NOMO-1 treated with dmso at 0.1 percent for 144 hours (cell line): Measurements from ENCODE around the gene IL33.

Experiments used
- DNase-seq: peaks from one replicate; lab custom pipeline; 2025; ENCODE audit not compliant: unreplicated experiment; lab: John Stamatoyannopoulos, UW

The IL33 gene

DNA sequence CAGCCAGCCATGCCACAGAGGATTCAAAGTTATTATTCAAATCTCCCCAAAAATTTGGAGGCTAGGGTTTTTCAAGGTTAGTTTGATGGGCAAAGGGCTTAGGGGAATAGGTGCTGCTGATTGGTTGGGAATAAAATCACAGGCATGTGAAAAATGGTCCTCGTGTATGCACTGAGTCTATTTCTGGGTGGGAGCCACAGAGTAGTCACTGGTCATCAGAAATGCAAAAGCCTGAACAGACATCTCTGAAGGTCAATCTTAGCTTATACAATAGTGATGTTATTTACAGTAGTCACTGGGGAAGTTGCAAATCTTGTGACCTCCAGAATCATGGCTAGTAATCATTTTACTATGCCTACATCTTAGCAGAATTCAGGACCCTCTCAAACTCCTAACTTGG, 1.3 kb downstream of the IL33 start:
- no peak for DNase-seq

DNA sequence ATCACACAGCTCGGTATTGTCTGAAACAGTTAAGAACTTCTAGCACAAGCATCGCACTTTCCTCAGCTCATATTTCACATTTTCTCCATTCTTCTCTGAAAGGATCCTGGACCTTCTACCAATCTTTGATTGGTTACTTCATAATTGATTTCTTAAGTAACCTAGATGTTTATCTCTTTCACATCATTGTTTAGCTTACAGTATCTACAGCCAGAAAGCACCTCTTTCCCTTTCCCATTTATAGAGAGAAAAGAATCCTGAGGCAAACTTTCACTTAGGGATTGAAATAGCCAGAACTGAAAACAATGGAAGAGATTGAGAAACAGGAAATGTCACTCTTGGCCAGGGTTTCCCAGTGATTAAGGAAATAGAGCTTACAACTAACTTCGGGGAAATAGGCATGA, 2.5 kb downstream of the IL33 start:
- DNase-seq, result no peak

DNA sequence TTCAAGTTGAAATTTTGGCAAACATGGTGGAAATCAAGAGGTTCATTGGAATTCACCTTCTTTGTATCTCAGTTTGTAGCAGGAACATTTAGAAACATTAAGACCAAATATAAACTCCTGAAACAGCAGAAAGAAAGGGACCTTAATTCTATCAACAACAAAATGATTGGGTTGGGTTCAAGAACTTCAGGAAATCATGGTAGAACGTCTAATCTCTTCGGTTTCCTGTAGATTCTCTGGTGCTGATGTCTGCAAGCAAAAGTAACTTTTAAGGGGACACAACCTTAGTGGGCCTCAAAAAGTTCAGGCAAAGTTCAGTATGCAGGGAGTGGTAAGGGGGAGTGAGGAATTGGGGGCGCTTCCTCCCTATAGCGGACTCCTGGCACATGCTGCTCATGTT, 3.4 kb downstream of the IL33 start:
- DNase-seq, result no peak

DNA sequence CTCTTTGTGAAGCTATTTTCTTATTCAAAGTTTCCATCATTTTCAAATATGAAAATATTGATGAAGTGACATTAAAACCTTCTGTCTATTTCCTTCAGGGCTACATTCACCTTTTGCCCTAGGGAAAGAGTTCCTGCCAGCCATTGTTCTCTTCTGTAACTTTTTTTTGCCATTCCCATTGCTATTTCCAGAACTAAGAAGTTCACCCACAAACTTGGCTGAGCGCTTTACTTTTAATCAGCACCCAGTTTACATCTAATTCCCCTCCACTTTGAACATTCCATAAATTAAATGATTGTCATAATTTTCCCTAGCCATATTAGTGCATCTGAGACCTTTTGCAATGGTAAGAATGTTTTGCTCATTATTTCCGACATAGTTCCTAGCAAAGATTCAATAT, 4.4 kb downstream of the IL33 start:
- no peak for DNase-seq

DNA sequence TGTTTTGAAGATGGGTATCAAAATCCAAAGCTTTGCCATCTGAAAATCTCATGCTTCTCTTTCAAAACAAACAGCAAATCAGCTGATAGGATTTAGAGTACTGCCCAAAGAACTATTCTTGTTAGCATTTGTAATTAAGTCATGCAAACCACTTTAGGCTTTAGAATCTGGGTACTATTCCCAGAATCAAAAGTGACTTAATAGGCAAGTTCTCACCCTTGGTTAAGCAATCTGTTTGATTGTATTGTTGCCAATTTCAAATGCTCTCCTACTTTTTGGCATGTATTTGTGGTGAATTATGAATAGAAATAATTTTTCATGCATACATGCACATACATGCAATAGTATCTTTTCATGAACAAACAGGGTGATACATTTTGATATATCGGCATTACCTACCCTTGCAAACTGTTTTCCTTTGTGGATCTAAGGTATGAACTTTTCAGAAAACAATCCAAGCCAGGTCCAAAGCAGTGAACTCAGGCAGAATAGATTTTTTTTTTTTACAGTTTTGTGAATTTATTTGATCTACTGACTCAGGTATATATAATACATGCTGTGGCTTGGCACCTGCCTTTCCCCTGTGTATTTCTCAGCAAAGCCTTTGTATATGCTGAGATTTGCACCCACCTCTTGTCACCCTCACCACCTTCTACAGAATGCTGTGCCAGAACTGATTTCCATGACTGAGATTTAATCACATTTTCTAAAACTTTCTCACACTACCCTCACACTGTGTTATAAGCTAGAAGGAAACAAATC, 9.0 kb downstream of the IL33 start:
- no peak for DNase-seq

DNA sequence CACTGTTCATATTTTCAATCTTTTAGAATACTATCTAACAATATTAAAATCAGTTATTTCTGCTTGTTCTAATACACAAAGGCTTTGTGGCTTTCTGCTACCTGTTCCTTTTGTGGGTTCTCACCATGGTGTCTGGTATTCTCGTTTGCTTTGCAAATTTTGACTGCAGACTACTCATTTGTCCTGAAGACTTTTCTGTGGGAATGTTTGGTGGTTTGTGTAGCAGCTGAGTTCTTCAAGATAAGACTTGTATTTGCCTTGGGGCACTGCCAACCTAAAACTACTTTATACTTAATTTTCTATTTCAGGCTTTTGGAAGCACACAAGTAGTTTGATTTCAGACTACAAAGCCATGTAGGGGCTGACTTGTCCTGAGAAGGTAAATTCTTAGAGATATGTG, 11.1 kb downstream of the IL33 start:
- no peak for DNase-seq

DNA sequence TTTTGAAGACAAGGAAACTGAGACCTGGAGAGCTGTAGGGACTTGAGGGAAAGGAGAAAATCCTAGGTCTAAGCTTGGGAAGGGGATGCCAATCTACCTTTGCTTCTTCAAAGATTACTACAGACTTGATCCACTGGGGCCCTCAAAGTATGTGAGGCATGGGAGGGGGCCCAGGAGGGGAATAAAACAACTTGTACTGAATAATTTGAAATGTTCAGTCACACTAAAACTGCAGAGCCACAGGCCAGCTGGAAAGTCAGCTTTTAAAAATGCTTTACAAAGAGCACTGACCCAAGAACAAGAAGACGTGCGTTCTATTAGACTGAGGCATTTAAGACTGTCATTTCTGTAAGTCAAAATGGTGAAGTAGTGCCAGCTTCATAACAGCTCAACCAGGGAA, 13.6 kb downstream of the IL33 start:
- DNase-seq, result no peak

DNA sequence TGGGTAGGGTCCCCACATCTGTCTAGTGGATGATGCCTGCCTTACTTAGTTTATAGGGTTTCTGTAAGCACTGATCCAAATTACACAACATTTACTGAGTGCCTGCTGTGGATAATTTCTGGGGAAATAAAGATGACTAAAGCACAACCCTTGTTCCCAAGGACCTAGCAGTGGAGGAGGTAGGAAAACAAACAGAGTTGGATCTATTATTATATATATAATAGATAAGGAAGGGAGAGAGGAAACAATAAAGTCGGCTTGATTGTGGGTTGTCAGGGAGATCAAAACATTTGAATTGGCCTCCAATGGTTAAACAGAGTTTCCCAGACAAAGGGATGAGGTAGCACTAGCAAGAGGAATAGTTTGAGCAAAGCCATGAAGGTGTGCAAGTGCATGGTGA, 14.0 kb downstream of the IL33 start:
- DNase-seq, result no peak

DNA sequence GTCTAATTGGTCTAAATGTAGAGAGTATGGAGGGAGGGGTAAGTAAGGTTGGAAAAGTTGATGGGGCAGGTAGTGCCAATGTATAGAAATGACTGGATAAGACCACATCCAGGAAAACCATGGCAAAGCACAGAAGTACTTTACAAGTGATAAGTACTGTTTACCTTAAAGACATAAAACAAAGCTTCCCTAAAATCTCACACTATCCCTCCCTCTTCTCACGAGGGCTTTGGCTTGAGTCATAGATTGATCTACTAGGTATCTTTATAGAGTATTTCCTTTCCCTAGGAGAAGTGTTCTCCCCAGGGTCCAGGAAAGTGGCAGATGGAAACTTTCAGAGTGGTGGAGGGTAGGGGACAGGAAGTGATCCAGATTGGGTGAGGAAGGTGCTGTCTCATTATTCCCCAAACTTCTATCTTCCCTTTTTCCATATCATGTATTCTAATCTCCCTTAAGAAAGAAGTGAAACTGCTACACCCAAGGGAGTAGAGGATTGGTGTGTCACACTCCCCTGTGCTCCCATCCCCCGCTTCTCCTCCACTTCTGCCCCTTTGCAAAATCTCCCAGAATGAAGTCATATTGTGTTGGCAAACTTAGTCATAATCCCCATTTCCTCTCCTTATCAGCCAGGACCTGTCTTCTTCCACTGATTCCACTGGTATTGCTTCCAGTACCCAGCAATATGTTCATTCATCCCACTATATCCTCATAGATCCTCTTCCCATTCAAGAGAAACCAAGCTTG, 14.6 kb downstream of the IL33 start:
- no peak for DNase-seq

DNA sequence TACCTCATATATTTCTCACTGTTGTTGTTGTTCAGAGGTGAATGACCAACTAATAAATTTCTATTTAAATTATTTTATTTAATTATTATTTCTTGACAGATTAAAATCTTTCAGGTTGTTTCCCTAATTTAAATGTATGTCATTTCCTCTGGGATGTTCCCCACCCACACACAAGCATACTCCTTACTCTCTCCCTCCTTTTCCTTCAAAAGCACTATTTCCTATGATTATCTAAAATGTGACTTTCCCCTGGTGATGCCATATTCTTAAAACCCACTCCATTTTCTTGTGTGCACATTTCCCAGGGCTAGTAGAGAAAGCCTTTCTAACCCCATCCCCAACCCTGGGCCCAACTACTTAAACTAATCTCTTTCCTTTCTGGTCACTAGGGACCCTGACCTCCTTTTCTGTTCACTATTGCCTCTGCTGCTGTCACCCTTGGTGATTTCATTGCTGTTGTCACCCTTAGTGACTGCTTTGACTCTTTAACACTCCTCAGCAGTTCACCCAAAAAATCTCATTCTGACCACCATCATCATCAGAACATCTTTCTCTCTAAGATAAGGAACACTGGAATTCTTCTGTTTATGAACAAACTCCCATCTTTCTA, 16.8 kb downstream of the IL33 start:
- no peak for DNase-seq

DNA sequence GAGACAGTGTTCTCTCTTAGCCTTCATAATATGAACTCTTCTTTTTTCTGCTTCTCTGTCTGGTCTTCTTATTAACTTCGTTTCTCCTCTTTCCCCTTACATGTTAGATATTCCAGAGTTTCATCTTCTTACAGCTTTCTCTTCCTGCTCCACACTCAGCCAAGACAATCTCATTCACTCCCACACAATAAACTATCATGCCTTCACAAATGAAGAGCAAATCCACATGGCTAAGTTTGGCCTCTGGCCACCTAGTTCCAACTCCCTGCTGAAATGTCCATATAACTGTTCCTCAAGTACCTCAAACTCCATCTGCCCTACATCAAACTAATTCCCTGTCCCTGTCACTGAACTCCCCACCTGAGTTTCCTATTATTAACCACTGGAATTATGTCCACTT, 18.4 kb downstream of the IL33 start:
- DNase-seq, result no peak

DNA sequence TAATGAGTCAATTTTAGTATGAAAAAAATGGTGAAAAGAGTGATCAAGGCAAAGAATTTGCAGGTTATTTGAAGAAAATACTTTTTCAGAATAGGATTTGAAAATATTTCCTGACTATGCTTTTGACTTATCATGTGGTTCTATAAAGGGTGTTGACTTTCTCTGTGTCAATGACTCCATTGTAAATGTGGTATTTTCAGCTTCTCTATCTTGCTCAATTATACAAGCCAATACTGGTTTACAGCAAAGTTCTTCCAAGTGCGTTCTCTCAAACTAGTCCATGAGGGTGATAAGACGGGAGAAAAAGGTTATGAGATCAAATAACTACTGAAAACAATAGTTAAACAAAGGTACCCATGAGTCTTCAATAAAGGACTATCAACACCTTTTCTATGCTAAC, 21.7 kb downstream of the IL33 start:
- DNase-seq, result no peak

DNA sequence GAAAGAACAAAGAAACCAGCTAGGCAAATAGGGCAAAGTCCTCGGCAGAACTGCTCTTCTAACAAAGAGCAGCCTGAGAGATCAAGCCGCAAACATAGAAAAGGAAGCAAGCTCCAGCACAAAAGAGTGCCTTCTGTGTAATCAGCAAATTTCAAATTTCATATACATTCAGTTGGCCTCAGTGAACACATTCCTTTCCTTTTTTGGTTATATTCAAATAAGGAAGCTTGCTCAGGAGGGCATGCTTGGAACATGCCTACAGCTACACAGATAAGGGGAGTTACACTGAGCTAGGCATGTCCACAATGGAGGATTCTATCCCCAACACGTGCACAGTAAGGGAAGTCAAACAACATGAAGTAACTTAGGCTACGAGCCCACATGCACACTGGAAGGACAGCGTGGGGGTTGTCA, 23.4 kb downstream of the IL33 start:
- DNase-seq, result no peak

DNA sequence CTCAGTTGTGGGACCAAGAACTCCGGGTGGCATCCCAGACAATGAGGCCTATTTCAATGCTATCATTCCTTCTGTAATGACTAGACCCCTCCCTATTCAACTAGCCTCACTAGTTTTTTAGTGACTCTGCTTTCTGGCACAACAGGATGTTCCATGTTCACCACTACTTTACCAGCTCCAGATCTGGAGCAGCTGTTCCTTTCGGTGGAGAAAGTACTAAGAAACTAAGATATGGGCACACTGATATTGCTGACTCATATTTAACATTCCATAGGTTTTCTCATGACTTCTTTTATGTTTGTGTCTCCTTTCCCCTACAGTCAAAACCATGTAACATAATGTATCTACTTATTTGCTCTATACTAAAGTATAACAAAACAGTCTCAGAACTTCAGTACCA, 24.1 kb downstream of the IL33 start:
- DNase-seq, result no peak

DNA sequence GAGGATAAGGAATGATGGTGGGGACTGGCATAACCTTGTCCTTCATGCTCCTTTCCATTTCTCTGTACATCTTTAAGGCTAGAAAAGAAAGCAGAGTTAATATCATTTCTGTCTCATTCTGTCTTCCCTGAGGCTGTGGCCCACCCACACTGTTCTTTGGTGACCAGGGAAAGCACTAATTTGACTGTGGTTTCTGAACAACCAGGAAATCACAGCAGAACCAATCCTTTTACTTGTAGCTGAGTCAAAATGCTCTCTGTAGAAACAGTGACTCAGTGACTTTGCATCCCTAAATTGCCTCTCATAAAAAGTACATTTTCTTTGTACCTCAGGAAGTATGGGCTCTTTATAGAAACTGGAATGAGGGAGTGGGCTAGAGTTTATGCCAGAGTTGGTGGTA, 28.1 kb downstream of the IL33 start:
- no peak for DNase-seq

DNA sequence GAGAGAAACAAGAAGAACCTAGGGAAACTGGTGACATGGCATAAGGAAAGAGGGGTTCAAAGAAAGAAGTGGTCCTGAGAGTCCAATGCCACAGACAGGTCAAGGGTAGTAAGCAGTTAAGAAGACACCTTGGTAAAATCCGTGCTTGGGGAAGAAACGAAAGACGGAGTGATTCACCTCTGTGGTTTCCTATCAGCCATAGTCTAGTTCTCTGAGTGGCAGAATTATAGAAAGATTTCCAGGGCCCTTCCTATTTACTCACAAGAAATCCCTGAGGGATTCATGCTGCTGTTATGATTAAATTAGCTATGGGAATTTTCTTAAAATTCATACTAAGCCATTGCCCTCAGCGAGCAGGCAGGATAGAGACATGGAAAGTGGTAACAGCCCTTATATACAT, 31.7 kb downstream of the IL33 start:
- no peak for DNase-seq

DNA sequence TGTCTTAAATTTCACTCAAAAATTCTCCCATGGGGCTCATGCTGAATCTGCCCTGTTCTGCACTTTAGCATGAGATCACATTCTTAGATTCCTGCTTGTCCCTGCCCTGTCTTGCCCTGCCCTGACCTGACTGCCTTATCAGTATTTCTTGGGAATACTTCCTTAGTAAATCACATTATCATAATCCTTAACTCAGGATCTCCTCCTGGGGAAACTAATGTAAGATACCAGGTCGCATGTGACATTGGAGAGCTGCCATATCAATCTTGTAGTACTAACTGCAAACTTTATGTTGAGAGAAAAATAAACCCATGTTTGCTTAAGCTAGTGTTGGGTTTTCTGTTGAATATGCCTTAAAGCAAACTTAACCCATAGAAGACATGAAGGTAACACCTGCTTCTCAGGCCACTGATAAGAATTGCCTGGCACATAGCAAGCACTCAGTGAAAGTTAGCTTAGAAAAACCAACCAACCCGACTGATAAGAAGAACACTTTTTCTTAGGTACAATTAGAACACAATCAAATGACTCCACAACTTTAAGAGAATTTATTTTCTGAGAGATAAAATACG, 53.3 kb downstream of the IL33 start:
- DNase-seq, result no peak

DNA sequence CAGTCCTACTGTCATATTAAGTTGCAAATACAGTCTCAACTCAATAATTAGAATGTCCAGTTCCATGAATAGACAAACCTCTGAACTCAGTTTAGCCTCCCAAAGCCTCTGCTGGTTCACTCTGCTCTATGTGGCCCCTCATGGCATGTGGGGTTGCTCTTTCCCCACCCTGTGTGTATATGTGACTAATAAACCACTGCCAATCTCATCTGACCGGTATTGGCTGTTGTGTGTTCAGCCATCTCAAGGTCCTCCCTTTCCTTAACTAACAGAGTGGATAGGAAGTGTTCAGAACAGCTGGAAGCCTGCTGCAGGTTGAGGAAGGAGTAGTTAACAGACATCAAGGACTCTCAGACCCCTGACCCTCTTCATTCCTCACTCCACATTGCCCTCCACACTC, 55.3 kb downstream of the IL33 start:
- DNase-seq, result no peak

DNA sequence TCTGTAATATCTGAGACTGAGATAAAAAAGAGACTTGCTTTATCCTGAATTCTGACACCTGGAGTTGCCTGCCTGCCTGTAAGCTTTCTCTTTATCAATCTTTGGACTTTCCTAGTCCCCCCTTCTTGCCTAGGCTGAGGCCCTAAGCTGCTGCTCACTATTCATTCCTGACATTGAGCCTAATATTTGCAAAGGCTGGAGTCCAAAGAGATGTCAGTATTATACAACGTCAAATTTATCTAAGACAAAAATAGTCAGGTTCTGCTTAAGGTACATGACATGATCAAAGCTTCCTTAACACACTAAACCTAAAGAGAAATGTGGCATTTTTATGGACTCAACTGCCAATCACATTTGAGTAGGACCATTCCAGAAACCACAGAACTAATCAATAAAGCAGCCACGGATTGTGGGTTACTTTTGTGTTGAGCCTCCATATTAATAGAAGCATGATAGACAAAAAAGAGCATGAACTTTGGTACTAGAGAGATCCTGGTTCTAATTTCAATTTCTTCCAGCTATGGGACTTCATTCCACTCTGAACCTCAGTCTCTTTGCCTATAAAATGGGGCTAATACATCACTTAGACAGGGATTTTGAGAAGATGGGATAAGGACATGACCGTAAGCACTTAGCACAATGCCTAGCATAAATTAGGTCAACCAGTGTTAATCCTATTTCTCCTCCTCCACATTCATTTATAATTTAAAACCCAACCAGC, 56.1 kb downstream of the IL33 start:
- DNase-seq, result no peak

DNA sequence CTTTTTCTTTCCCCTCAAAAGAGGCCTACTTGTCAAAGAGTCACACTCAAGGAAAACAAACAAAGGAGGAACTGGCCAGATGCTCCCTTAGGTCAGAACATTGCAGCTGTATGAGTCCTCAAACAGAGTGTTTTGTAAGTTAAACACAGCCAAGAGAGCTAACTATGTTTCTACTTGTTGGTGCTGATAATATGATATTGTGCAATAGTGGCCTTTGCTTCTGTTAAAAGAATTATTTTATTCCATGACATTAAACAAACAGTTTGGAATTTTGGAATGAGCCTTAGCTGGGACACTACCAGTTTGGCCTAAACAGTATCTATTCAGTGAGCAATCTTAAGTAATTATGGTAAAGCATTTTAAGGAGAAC, 56.6 kb downstream of the IL33 start:
- no peak for DNase-seq

DNA sequence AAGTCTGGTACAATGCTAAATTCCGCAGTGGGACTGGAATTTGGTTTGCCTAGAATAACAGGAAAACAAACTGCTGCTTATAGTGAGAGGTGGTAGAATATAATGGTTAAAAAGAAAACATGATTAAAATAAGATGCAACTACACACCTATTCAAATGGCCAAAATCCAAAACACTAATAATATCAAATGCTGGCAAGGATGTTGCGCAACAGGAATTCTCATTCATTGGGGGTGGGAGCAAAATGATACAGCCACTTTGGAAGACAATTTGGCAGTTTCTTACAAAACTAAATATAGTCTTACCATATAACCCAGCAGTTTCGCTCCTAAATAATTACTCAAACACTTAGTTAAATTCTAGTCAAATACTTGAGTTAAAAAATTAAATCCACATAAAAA, 61.8 kb downstream of the IL33 start:
- DNase-seq, result no peak
